Measurements from ENCODE around the gene LRRC2. TPM values are rescaled to one million over a fixed set of nuclear protein-coding genes. Genes with fewer than 3 reads are reported as not detected.

The LRRC2 gene
- polyA plus RNA-seq, 3 donors: not detected

- H3K27ac Mint-ChIP-seq: no peak overlapping the region
- Histone ChIP-seq H3K36me3 (replicated peaks in 1 of 2; ENCODE audit: control insufficient read depth in 1 of 2, insufficient read depth in 2 of 2, low read length in 2 of 2) (no peaks in the 10 kb centered on the region), H3K4me1 (ENCODE audit: control insufficient read depth in 1 of 2, insufficient read depth in 2 of 2, low read length in 2 of 2) (peaks cover 0 to 3% of the 10 kb centered on the region in 2 donors), H3K4me3 (replicated peaks in 1 of 3; ENCODE audit: low read depth in 2 of 3, low read length in 3 of 3) (no peak overlapping the region), H3K79me2 (ENCODE audit: insufficient read depth, low read length) (no peaks in the 10 kb centered on the region), H3K9me3 (replicated peaks in 1 of 2; ENCODE audit: control insufficient read depth in 1 of 2, insufficient read depth in 1 of 2, low read length in 2 of 2) (no peaks in the 10 kb centered on the region), H3K9ac (ENCODE audit: insufficient read depth, low read length, poor library complexity, severe bottlenecking) (no peak overlapping the region), H3K27ac (ENCODE audit: low read depth in 1 of 2, low read length in 2 of 2) (no peak overlapping the region), H2AFZ (ENCODE audit: insufficient read depth, low read depth, low read length, poor library complexity, severe bottlenecking) (no peak overlapping the region), H3K27me3 (ENCODE audit: control insufficient read depth in 2 of 2, insufficient read depth in 2 of 2, low read length in 2 of 2) (no peaks in the 10 kb centered on the region), H4K20me1 (ENCODE audit: insufficient read depth, low read length) (no peaks in the 10 kb centered on the region), H3K4me2 (replicated peaks; ENCODE audit: extremely low read depth, low read length, poor library complexity, severe bottlenecking) (no peak overlapping the region)
- no peaks in the 10 kb centered on the region for H3K36me3 Mint-ChIP-seq
- intact Hi-C loops (cut with micrococcal nuclease): no loop called here
- H3K4me1 Mint-ChIP-seq: peaks cover 4% of the 10 kb centered on the region
- TF ChIP-seq CTCF (IDR thresholded peaks at IDR 0.05): no peak
- H3K4me3 Mint-ChIP-seq: no peak overlapping the region
- peaks cover 0 to 4% (median 3%) of the 10 kb centered on the region in 3 donors for H3K27me3 Mint-ChIP-seq (ENCODE audit: low read depth in 3 of 3)
- DNase-seq: no peak
- H3K9me3 Mint-ChIP-seq: peaks cover 0 to 3% (median 0%) of the 10 kb centered on the region in 7 donors
- WGBS (ENCODE audit: insufficient coverage): no CpG with 5 or more reads among the region's 1 CpG
These were observed 19.1 kb downstream of the LRRC2 start for GRCh38 chr3:46546896-46547440.

- intact Hi-C loops (cut with micrococcal nuclease): no loop called here
- Histone ChIP-seq H3K9ac (ENCODE audit: insufficient read depth, low read length, poor library complexity, severe bottlenecking) (no peak overlapping the region), H4K20me1 (ENCODE audit: insufficient read depth, low read length) (no peaks in the 10 kb centered on the region), H3K4me3 (replicated peaks in 1 of 3; ENCODE audit: low read depth in 2 of 3, low read length in 3 of 3) (no peak overlapping the region), H3K4me2 (replicated peaks; ENCODE audit: extremely low read depth, low read length, poor library complexity, severe bottlenecking) (no peak overlapping the region), H3K36me3 (replicated peaks in 1 of 2; ENCODE audit: control insufficient read depth in 1 of 2, insufficient read depth in 2 of 2, low read length in 2 of 2) (no peaks in the 10 kb centered on the region), H2AFZ (ENCODE audit: insufficient read depth, low read depth, low read length, poor library complexity, severe bottlenecking) (no peak overlapping the region), H3K4me1 (ENCODE audit: control insufficient read depth in 1 of 2, insufficient read depth in 2 of 2, low read length in 2 of 2) (peaks cover 0 to 8% of the 10 kb centered on the region in 2 donors), H3K79me2 (ENCODE audit: insufficient read depth, low read length) (no peaks in the 10 kb centered on the region), H3K27ac (ENCODE audit: low read depth in 1 of 2, low read length in 2 of 2) (no peak overlapping the region), H3K9me3 (replicated peaks in 1 of 2; ENCODE audit: control insufficient read depth in 1 of 2, insufficient read depth in 1 of 2, low read length in 2 of 2) (no peaks in the 10 kb centered on the region), H3K27me3 (ENCODE audit: control insufficient read depth in 2 of 2, insufficient read depth in 2 of 2, low read length in 2 of 2) (no peaks in the 10 kb centered on the region)
- peaks cover 0 to 4% (median 3%) of the 10 kb centered on the region in 3 donors for H3K27me3 Mint-ChIP-seq (ENCODE audit: low read depth in 3 of 3)
- 93% methylated on average over 2 of the region's 6 CpGs for WGBS (ENCODE audit: insufficient coverage)
- no peak overlapping the region for H3K4me3 Mint-ChIP-seq
- peaks cover 0 to 3% (median 0%) of the 10 kb centered on the region in 7 donors for H3K9me3 Mint-ChIP-seq
- no peak overlapping the region for H3K27ac Mint-ChIP-seq
- H3K4me1 Mint-ChIP-seq: peaks cover 10% of the 10 kb centered on the region
- TF ChIP-seq CTCF (IDR thresholded peaks at IDR 0.05): no peak
- no peaks in the 10 kb centered on the region for H3K36me3 Mint-ChIP-seq
- DNase-seq: no peak
These were observed 20.1 kb downstream of the LRRC2 start for GRCh38 chr3:46545818-46546630.

Data from CD14-positive monocyte (primary cell).